ENCODE data around the gene HABP4. TPM values are rescaled to one million over a fixed set of nuclear protein-coding genes. Genes with fewer than 3 reads are reported as not detected.

Gene HABP4
- total RNA-seq, 2 donors from 2014 or later: 13.5 to 24.3 TPM

DNA sequence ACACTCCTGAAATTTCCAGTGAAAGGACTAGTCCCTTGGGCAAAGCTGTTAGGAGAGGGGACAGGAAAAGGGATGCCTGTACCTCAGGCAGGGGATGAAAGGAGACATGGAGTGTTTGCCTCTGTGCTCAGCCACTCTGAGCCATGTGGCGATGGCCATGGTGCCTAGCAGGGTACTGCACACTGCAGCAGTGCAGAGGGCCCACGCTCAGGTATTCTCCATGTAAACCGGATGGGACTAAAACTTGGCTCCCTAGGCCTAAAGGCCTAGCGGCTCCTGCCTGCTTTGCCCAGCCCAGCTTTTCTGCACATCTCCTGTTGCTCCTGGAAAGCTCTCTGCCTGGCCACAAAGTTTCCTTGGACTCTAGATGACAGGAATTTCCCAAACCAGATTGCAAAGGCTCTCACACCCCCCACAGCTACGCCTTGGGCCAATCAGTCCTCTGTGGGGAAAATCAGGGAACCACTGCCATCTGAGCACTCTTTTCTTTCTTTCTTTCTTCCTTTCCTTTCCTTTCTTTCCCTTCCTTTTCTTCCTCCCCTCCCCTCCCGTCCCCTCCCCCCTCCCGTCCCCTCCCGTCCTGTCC is 44.3 kb downstream of the HABP4 start:
- Histone ChIP-seq H3K4me3 (no peak overlapping the region), H3K9me3 (no peaks in the 10 kb centered on the region), H3K36me3 (peaks cover 0 to 3% of the 10 kb centered on the region in 2 donors), H3K4me1 (replicated peaks) (no peaks in the 10 kb centered on the region), H3K27ac (no peak overlapping the region), H3K27me3 (replicated peaks; ENCODE audit: insufficient read depth) (no peaks in the 10 kb centered on the region)
- intact Hi-C loops (cut with DNase I): no loop called here
- WGBS: 91% methylated on average over 7 of the region's 8 CpGs
- DNase-seq (ENCODE audit: low spot score): no peak
- TF ChIP-seq, protein P1, sequence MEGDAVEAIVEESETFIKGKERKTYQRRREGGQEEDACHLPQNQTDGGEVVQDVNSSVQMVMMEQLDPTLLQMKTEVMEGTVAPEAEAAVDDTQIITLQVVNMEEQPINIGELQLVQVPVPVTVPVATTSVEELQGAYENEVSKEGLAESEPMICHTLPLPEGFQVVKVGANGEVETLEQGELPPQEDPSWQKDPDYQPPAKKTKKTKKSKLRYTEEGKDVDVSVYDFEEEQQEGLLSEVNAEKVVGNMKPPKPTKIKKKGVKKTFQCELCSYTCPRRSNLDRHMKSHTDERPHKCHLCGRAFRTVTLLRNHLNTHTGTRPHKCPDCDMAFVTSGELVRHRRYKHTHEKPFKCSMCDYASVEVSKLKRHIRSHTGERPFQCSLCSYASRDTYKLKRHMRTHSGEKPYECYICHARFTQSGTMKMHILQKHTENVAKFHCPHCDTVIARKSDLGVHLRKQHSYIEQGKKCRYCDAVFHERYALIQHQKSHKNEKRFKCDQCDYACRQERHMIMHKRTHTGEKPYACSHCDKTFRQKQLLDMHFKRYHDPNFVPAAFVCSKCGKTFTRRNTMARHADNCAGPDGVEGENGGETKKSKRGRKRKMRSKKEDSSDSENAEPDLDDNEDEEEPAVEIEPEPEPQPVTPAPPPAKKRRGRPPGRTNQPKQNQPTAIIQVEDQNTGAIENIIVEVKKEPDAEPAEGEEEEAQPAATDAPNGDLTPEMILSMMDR (IDR thresholded peaks at IDR 0.05): no peak

DNA sequence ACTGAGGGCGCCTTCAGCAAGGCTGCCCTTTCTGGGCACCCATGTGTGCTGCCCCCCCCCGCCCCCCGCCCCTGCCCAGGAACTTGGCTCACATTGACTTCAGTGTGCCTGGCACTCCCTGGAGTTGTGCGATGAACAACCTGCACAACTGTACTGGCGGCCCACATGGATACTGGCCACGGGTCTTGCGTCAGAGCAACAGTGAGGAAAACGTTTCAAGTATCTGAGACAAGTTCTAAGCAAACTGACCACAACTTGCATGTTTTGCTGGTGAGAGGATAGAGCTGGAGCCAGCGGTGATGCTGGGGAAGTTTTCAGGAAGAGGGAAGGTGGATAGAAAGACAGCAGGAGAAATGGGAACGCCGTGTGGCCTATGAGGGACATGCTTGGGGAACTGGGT is 45.4 kb downstream of the HABP4 start:
- H3K4me3 ChIP-seq: no peak overlapping the region
- intact Hi-C loops (cut with DNase I): no loop called here
- H3K36me3 ChIP-seq: peaks cover 0 to under 1% of the 10 kb centered on the region in 2 donors
- TF ChIP-seq, protein P1 (IDR thresholded peaks at IDR 0.05): no peak
- no peak for TF ChIP-seq POLR2A (IDR thresholded peaks at IDR 0.05)
- TF ChIP-seq POLR2AphosphoS5 (IDR thresholded peaks at IDR 0.05): no peak
- WGBS: 86% methylated on average over 10 of the region's 11 CpGs
- no peaks in the 10 kb centered on the region for H3K4me1 ChIP-seq (replicated peaks)
- DNase-seq (ENCODE audit: low spot score): no peak
- no peaks in the 10 kb centered on the region for H3K9me3 ChIP-seq
- no peak overlapping the region for H3K27ac ChIP-seq
- H3K27me3 ChIP-seq (replicated peaks; ENCODE audit: insufficient read depth): no peaks in the 10 kb centered on the region

DNA sequence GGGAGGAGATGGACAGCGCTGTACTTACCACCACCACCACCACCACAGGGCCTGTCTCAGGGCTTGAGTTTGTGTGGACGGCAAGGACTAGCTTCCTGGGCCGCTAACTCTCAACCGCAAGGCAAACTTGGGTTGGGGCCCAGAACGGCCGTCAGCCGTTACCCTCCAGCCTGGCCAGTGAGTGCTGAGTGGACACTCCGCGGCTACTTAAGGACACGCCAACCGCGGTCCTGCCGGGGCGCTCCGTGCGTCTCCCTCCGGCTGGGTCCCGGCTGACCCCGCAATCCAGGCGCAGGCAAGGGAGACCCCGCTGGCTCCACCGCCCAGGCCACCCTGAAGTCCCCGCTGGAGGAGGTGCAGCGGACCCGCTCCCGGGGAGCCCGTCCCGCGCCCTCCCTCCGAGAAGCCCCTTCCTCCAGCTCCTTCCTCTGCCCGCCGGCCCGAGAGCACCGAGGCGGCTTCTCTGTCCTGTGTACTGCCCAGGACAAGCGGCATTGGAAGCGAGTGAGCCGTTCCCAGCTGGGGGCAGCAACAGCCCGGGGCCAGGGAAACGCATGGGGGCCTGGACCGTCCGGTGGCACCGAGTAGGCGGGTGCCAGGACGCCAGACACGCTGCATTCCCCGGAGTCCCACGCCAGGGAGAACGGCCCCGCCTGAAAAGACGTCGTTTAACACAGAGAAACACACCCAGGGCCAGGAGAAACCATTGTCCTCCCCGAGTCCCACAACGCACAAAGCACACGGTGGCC is 46.6 kb downstream of the HABP4 start:
- Histone ChIP-seq H3K9me3 (no peaks in the 10 kb centered on the region), H3K27me3 (replicated peaks; ENCODE audit: insufficient read depth) (no peaks in the 10 kb centered on the region), H3K36me3 (no peaks in the 10 kb centered on the region), H3K4me3 (no peak overlapping the region), H3K27ac (no peak overlapping the region), H3K4me1 (replicated peaks) (no peaks in the 10 kb centered on the region)
- 95% methylated on average over 53 of the region's 55 CpGs for WGBS
- TF ChIP-seq, protein P1 (IDR thresholded peaks at IDR 0.05): no peak
- no peak for TF ChIP-seq POLR2AphosphoS5 (IDR thresholded peaks at IDR 0.05)
- TF ChIP-seq POLR2A (IDR thresholded peaks at IDR 0.05): no peak
- no peak for DNase-seq (ENCODE audit: low spot score)
- intact Hi-C loops (cut with DNase I): no loop called here

DNA sequence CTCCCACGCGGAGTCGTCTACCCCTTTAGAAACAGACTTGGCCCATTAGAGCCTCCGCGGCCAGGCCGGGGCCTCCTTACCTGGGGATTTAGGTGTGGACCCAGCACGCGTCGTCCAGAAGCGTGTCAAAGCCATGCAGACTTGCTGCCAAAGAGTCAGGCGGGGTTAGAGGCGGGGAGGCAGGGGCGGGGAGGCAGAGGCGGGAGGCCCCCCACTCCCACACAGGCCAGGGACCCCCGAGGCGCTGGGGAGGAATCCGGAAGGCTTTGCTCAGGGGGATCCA is 47.1 kb downstream of the HABP4 start:
- Histone ChIP-seq H3K36me3 (no peaks in the 10 kb centered on the region), H3K4me1 (replicated peaks) (no peaks in the 10 kb centered on the region), H3K4me3 (no peak overlapping the region), H3K9me3 (no peaks in the 10 kb centered on the region), H3K27ac (no peak overlapping the region), H3K27me3 (replicated peaks; ENCODE audit: insufficient read depth) (no peaks in the 10 kb centered on the region)
- intact Hi-C loops (cut with DNase I): no loop called here
- 93% methylated on average over 13 of the region's 17 CpGs for WGBS
- DNase-seq (ENCODE audit: low spot score): no peak
- TF ChIP-seq POLR2A (IDR thresholded peaks at IDR 0.05) (no peak), POLR2AphosphoS5 (IDR thresholded peaks at IDR 0.05) (no peak)
- TF ChIP-seq, protein P1 (IDR thresholded peaks at IDR 0.05): no peak

DNA sequence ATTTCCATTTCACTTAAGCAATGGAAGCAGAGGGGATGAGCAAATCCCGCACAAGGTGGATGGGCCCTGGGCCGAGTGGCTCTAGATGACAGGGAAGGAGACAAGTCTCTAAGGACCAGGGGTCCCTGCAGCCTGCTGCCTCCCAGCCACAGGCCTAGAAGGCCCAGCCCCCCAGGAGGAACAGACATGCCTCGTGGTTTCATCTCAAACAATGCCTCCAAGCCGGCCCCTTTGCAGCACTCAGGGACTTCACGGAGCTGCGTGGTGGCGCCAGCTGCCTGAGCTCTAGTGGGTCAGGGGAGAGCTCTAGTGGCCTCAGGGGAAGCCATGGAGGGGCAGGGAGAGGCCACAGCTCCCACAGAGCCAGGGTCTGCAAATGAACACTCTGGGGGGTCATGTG is 48.8 kb downstream of the HABP4 start:
- Histone ChIP-seq H3K27me3 (replicated peaks; ENCODE audit: insufficient read depth) (no peaks in the 10 kb centered on the region), H3K36me3 (no peaks in the 10 kb centered on the region), H3K4me1 (replicated peaks) (no peaks in the 10 kb centered on the region), H3K9me3 (no peaks in the 10 kb centered on the region), H3K4me3 (no peak overlapping the region), H3K27ac (no peak overlapping the region)
- no peak for TF ChIP-seq POLR2AphosphoS5 (IDR thresholded peaks at IDR 0.05)
- TF ChIP-seq, protein P1 (IDR thresholded peaks at IDR 0.05): no peak
- intact Hi-C loops (cut with DNase I): no loop called here
- WGBS: 79% methylated on average over 7 of the region's 7 CpGs
- DNase-seq (ENCODE audit: low spot score): no peak
